ENCODE results near the gene RSRP1.
A peak's percentile ranks its signal among the peaks of the same experiment; 100 is the strongest.
"Not testable (repeated sequence)": the region's sequence is repeated elsewhere in the genome, so short reads cannot be mapped to it uniquely, and the experiment has no call there.

Gene RSRP1, protein sequence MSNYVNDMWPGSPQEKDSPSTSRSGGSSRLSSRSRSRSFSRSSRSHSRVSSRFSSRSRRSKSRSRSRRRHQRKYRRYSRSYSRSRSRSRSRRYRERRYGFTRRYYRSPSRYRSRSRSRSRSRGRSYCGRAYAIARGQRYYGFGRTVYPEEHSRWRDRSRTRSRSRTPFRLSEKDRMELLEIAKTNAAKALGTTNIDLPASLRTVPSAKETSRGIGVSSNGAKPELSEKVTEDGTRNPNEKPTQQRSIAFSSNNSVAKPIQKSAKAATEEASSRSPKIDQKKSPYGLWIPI

DNA sequence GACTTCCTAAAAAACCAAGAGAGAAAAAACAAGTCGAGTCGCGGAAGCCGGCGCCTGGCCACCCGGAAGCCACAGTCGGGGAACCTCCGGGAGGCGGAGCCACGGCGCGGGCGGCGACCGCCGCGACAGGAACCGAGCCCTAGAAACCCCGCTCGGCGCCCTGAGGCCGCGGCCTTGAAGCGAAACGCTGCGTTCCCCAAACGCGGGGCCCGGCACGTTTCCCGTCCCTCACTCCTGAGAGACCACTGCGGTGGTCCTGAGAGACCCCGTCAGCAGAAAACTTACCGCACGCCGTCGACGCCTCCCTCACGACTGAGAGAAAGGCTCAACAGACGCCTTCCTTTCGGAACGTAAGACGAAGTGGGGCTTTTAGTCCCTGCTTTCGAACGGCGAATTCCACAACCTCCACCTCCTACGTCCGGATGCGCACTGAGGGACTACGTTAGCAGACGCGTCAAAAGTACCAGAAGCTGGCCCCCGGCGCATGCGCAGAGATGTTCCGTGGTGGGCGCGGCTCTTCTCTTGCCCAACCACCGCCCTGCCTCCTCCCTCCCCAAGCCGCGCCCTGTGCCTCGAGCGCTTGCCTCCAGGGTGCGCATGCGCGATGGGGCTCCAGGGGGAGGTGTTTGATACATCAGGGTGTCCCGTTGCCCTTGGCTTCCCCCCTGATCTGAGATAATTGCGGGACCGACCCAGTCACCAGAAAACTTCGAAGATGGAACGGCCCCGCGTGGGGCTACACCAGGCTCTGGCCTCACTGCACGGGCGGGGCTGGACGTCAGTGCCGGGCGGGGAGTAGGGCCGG, at the start of gene RSRP1:
Gene RSRP1, minus strand, starts transcription at position 431 of the 805 bp plus-strand sequence. CDS start 491 bp downstream, outside the sequence.
- peak; percentile 100 for DNase-seq (ENCODE audit: low read depth)

DNA sequence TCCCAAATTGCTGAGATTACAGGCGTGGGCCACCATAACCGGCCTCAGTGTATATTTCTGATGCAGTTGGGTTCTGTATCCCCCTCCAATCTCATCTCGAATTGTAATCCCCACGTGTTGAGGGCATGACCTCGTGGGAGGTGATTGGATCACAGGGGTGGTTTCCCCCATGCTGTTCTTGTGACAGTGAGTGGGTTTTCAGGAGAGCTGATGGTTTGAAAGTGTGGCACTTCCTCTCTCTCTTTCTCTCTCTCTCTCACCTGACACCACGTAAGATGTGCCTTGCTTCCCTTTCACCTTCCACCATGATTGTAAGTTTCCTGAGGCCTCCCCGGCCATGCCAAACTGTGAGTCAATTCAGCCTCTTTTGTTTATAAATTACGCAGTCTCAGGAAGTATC, 49.2 kb upstream of the RSRP1 start:
- DNase-seq (ENCODE audit: low read depth) = not testable (repeated sequence)

DNA sequence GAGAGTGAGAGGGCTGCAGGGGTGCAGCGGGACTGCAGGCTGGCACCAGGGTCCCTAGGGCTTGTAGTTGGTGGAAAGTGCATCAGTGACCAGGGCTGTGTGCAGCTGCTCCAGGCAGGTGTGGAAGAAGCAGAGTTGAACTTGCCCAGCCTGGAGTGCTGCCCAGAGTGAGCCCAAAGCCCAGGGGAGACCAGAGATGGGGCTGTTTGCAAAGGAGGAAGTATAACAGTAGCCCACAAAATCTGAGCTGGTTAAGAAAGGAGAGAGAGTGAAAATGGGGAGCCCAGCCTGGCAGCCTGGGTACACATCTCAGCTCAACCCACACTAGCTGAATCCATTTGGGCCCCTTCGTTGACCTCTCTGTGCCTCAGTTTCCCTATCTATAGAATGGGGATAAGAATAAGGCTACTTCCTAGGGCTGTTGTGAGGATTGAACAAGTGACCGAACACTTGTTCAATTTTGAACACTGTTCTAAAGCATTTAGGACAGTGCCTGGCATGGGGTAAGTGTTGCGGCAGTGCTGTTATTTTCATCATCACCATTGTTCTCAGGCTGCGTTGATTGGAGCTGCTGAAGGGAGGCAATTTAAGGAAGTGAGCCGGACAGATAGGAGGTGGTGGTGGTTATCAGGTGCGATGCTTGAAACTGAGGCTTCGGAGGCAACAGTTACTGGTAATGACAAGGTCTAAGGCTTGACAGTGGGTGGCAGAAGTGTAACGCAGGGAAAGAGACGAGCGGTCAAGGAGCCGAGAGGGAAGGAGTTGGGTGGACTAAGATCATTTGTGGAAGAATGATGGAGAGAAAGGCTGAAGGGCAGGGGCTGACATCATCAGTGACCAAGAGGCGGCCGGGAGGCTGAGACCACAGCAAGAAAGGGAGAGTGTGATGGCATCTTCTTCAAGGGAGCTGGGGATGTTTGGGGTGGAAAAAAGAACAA, 47.9 kb upstream of the RSRP1 start:
- DNase-seq (ENCODE audit: low read depth) = not testable (repeated sequence)

DNA sequence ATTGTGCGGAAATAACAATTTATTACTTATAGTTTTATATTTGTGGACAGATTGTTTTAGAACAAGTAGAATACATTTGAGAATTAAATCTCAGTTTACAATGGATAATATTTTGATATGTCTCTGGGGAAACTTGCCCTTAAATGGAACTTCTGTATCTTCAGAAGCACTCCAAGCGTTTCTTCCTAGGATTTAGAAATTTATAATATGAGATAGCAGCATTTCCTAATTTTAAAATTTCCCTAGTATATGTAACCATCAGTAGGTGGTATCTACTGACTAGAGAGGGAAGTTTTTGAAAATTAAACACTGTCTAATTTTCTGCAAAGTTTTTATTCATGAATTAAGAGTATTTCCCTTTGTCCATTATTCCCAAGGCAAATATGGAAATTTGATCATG, 46.2 kb upstream of the RSRP1 start:
- not testable (repeated sequence) for DNase-seq (ENCODE audit: low read depth)

DNA sequence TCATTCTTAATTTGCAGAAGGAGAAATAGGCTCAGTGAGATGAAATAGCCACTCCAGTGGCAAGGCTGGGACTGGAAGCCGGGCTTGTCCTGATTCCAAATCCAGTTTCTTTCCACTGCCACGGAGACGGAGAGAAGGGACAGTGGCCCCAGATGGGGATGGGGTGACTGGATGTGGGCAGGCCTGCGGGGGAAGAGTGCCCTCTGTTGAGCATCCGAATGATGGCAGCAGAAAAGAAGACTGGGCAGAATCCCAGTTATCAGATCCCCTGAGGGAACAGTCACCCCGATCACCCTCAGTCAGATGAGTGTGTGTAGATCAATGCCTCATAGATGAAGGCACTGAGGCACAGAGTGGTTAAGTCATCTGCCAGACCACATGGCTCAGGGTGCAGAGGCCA, 42.8 kb upstream of the RSRP1 start:
- DNase-seq (ENCODE audit: low read depth) = not testable (repeated sequence)

DNA sequence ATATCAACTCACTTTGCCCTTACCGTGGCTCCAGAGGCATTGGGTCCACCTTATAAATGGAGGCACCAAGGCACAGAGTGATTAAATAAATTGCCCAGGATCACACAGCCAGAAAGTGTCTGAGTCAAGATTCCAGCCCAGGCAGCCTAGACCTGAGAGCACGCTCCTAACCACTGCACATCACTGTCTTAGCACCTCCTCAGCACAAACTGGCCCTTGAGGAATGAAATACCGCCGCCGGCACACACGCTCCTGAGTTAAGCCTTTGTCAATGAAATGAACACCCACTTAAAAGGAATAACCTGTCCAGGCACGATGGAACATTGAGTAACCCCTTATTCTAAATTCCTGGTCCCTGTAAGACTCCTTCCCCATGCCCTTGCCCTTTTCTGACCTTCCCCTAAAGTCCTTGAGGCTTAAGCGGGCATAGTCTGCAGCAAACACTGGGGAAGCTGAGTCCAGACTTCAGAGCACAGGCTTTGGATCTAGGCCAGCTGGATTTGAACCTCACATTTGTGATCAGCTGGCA, 41.4 kb upstream of the RSRP1 start:
- not testable (repeated sequence) for DNase-seq (ENCODE audit: low read depth)

DNA sequence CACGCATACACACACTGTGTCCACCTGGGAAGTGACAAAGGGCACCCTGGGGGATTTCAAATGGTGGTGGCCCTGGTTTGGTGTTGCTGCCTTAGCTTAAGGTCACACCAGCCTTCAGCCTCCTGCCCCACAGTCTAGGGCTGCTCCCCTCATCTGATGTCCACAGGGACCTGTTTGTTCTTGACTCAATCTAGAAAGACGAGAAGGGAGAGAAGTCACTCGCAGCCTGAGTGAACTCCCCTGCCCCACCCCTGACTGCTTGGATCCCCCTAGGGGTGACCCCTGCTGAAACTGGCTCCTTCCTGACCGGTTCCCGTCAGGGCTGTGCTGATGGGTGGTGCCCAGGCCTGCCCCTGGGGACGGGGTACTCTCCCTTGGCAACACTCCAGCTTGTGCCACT, 39.9 kb upstream of the RSRP1 start:
- not testable (repeated sequence) for DNase-seq (ENCODE audit: low read depth)

DNA sequence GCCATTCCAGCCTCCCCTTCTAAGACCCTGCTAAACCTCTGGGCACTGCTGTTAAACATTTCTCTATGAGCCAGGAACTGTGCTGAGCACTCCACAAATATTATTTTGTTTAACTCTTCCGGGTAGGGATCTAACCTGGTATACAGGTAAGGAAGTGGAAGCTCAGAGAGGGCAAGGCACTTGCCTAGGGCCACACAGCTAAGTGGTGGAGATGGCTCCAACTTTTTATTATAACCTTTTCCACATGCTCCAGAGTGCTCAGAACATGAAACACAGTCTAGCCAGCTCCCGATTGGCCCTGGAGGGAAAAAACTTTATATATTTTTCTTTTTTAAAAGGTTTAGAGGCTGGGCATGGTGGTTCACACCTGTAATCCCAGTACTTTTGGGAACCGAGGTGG, 38.6 kb upstream of the RSRP1 start:
- DNase-seq (ENCODE audit: low read depth) = not testable (repeated sequence)

DNA sequence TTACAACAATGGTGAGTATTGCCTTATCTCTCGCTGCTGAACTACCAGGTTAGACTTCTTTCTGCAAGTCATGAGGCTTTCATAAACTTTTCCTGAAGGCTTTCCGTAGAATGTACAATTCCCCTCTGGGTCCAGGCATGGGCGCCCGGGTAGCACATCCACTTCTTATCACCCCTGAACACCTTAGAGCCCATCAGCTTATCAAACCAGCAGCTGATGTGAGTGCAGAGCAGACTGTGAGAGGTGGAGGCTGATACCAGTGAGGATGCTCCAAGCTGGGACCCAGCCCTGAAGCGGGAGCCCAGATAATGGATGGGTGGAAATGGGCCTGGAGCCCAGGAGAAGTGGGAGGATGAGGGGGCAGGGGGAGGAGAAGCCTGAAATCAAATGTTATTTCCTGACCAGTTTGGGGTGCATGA, 32.4 kb upstream of the RSRP1 start:
- DNase-seq (ENCODE audit: low read depth) = not testable (repeated sequence)

DNA sequence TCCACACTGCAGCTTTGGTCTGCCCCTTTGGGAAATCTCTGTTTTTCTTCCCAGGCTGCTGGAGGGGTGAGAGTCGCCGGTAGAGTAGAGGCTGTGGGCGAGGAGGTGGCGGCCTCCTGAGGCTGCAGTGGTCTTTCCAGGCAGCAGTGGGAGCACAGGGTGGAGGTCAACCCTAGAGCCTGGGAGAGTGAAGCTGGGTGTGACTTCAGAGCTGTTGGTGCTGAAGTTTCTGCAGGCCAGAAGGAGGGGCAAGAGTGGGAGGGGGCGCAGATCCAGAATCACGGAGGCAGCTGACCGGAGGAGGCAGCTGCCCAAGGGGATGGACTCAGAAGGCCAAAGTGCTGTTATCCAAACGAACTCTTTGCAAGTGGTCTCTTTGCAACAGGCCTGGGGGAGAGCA, 31.5 kb upstream of the RSRP1 start:
- DNase-seq (ENCODE audit: low read depth) = not testable (repeated sequence)

DNA sequence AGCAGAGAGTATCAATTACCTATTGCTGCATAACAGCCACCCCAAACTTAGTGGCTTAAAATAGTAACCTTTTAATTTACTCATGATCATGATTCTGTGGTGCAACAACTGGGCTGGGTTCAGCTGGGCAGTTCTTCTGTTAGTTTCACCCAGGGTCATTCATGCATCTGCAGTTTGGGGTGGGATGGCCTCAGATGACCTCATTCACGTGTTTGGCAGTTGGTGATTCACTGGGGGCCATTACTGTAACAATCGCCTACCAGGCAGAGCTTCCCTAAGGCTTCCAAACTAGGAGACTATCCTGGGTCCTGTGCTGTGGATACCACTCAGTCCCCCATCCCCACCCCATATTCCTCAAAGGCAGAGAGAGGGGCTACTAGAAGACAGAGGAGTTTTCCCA, 31.1 kb upstream of the RSRP1 start:
- DNase-seq (ENCODE audit: low read depth) = not testable (repeated sequence)

DNA sequence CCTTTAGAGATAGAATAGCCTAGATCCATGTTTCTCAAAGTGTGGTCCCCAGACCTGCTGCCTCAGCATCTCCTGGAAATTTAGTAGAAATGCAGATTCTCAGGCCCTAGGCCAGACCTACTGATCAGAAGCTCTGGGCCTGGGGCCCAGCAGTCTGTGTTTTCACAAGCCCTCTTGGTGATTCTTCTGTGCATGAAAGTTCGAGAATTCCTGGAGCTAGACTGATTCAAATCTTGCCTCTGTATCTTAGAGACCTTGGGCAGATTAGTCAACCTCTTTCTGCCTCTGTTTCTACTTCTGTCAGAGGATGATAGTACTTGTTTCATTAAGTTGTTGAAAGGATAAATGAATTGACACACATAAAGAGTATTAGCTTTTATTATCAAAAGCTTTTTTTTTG, 30.0 kb upstream of the RSRP1 start:
- DNase-seq (ENCODE audit: low read depth) = not testable (repeated sequence)

DNA sequence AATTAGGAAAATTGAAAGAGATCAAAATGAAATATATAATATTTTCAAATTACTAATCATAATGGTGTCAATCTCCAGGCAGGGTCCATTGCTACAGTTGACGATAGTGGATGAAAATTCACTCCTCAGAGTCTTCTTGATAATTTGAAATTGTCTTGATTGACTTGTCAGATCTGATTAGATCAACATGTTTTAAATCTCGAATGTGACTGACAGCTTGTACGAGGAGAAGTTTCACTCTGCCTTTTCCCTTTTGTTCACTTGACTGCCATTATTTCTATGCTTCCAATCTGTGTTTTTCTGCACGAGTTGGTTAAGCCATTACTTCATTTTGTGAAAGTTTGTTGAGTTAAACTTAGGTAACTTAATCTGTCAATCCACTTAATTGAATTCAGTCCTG, 28.4 kb upstream of the RSRP1 start:
- DNase-seq (ENCODE audit: low read depth) = not testable (repeated sequence)

DNA sequence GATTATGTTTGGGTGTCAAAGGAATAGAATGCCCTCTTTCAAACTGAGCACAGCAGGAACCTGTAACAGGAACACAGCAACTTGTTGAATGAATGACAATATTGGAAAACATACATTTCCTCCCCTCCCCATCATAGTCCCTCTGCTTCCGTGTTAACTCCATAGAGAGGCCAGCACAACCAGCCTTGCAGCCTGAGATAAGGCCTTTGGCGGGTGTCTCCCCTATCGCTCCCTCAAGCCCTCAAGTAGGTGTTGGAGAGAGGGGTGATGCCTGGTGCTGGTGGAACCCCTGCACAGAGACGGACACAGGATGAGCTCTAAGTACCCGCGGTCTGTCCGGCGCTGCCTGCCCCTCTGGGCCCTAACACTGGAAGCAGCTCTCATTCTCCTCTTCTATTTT, 25.0 kb upstream of the RSRP1 start, which contains the start of gene RHD:
Gene RHD, plus strand, starts transcription at position 272 of the 400 bp plus-strand sequence. Its CDS starts 39 bp downstream, at position 311.
- DNase-seq (ENCODE audit: low read depth) = not testable (repeated sequence)

DNA sequence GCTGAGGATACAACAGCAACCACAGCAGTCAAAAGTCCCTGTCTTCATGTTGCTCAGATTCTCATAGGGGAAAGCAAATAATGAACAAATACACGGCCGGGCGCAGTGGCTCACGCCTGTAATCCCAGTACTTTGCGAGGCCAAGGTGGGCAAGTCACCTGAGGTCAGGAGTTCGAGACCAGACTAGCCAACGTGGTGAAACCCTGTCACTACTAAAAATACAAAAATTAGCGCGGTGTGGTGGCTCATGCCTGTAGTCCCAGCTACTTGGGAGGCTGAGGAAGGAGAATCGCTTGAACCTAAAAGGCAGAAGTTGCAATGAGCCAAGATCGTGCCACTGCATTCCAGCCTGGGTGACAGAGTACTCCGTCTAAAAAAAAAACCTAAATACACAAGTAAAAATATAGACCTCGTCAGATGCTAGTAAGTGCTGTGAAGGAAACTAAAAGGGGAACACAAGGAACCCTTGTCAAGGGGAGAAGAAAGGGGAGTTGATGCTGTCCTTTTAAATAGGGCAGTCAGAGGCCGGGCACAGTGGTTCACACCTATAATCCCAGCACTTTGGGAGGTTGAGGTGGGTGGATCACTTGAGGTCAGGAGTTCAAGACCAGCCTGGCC, 21.0 kb upstream of the RSRP1 start:
- DNase-seq (ENCODE audit: low read depth) = not testable (repeated sequence)

DNA sequence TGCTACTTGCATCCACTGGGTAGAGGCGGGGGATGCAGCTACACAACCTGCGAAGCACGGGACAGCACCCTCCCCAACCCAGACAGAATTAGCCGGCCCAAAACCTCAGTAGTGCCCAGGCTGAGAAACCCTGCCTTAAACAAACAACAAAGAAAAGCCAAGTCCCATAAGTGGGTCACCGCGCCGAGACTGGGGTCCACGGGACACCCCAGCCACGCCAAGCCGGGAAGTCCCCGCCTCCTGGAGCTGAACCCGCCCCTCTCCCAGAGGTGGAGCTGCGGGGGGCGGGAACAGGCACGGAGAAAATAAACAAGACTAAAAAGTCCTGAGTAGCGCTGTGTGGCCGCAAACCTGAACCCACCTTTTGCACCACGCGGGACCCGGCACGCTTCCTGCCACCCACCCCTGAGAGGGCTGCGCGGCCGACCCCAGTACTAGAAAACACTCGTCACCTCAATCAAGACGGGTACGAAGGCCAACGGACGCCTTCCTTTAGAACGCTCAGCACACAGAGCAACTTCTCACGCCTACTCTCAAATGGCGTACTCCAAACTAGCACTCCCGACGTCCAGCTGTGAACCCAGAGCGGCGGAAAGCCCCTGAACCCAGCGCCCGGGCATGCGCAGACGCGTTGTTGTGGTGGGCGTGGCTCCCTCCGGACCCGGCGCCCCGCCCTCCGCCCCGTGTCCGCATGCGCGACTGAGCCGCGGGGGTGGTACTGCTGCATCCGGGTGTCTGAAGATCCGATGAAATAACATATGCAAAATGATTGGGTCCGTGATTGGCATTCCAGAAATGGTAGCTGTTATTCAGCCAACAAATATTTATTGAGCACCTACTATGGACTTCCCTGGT, 20.3 kb upstream of the RSRP1 start:
- DNase-seq (ENCODE audit: low read depth) = peak; percentile 81

DNA sequence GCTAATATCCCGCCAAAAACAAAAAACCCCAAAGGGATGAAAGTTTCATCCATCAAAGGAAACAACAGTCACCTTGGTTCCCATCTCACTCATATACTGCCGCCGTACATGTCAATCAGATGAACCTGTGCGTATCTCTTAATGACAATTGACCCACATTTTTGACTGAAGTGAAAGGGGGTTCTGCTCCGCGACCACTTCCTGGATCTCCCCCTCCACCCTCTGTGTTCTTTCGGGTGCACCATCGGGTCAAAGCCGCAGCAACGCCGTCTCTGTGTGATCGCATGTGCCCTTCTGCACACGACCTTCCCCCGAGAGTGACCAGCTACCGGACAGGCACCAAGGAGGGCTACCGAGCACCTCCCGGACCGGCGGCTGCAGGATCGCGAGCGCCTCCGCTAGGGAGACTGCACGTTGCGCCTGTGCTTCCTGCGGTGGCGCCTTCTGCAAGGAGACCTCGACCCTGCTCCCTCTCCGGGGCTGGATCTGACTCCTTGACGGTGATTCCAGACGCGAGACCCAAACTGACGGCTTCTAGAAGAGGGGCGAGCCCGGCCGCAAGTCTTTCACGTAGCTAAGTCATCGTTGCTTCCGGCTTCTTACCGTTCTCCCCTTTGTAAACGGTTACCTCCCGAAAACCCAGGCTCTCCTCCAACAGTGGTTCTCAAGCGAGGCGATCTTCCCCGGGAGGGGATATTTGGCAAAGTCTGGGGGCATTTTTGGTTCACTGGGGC, 19.5 kb upstream of the RSRP1 start:
- DNase-seq (ENCODE audit: low read depth) = peak; percentile 12

DNA sequence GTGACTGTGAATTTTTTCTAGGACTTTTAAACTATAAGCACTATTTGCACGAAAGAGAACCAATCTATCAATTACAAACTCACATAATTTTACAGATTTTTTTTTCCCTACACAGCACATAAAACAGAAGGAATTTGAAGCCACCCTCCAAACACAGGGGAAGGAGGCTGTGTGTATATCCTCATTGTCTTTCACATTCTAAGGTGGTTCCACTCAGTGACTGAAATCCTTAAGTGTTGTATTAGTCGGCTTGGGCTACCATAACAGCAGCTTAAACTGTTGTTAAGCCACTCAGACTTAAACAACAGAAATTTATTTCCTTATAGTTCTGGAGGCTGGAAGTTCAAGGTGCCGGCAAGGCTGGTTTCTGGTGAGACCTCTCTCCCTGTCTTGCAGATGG, 13.1 kb upstream of the RSRP1 start:
- not testable (repeated sequence) for DNase-seq (ENCODE audit: low read depth)

DNA sequence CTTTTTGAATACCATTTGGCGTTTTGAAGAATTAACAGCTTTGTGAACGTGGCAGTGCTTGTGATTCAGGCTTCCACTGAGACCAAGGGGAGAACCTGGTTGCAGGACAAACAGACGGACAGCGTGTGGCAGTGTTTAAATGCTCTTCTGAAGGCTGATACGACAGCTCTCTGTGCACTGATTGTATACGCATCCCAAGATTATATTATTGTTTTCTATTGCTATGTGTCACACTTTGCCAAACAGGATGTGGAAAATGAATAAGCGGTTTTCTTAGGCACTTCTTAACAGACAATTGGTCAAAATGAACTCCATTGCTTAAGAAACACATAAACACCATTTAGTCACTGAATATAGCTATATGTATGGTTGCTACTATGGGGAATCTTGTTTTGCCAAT, 12.6 kb upstream of the RSRP1 start:
- not testable (repeated sequence) for DNase-seq (ENCODE audit: low read depth)

DNA sequence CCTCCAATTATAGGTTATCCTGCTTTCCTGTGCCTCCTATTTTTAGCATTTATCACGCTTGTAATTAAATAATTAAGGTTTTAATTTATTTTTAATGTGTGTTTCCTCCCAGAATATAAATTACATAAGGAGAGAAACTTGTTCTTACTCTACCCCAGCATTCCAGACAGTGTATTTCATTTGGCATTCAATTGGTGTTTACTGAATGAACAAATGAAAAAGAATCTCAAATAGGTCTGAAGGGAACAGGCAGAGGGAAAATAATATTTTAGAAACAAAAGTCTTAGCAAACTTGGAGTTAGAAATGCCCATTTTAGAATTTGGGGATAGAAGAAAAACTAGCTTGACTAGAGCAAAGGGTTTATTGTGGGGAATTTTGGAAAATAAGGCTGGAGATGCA, 9.9 kb upstream of the RSRP1 start:
- no peak for DNase-seq (ENCODE audit: low read depth)

Data from T-helper 22 cell (primary cell).